K562 (cell line): Measurements from ENCODE around the gene TYMP. TPM values are rescaled to one million over a fixed set of nuclear protein-coding genes. Genes with fewer than 3 reads are reported as not detected.

Experiments
- ATF7 ChIP-seq: fragments of 450-650 bp; IDR thresholded peaks from 2 replicates; pipeline ENCODE4 v1.7.1; 2014; ENCODE audit warnings: mild to moderate bottlenecking, moderate library complexity
- CTBP1 ChIP-seq: fragments of 450-650 bp; IDR thresholded peaks from 2 replicates; pipeline ENCODE4 v1.6.1; 2016; ENCODE audit warnings: borderline replicate concordance
- ESRRA ChIP-seq: fragments of 450-650 bp; IDR thresholded peaks from 2 replicates; pipeline ENCODE4 v1.6.1; 2014; ENCODE audit warnings: low read depth, mild to moderate bottlenecking, moderate library complexity, borderline replicate concordance
- GABPA ChIP-seq: fragments of 200-800 bp; sonication (Bioruptor generic); conservative IDR thresholded peaks from 2 replicates; pipeline ENCODE4 v1.6.1; 2016; ENCODE audit warnings: low read depth, missing genetic modification characterization, missing compliant biosample characterization
- HDAC3 ChIP-seq: fragments of 450-650 bp; IDR thresholded peaks from 2 replicates; pipeline ENCODE4 v1.6.1; 2018; ENCODE audit warnings: borderline replicate concordance, mild to moderate bottlenecking, moderate library complexity; ENCODE audit not compliant: partially characterized antibody
- KHSRP ChIP-seq: fragments of 450-650 bp; IDR thresholded peaks from 2 replicates; pipeline ENCODE4 v1.6.1; 2017
- NONO ChIP-seq, 2 experiments: fragments of 200-400 bp in 1 of 2; fragments of 450-650 bp in 1 of 2; formaldehyde crosslinking in 1 of 2; IDR thresholded peaks; 2 replicates each; pipeline ENCODE4 v1.6.1; 2017; ENCODE audit warnings: low read depth in 2 of 2, mild to moderate bottlenecking in 2 of 2, moderate library complexity in 2 of 2, low read length in 1 of 2
- NR2C2 ChIP-seq, 2 experiments: fragments of 200-800 bp in 1 of 2; sonication (Bioruptor generic) in 1 of 2; sonication (generic) in 1 of 2; formaldehyde crosslinking in 1 of 2; IDR thresholded peaks; 2 replicates each; pipeline versions ENCODE4 v1.6.1 to v1.8.0; 2016 to 2022; ENCODE audit warnings: mild to moderate bottlenecking in 1 of 2, missing compliant biosample characterization in 1 of 2, missing genetic modification characterization in 1 of 2, missing genetic modification reagents in 1 of 2
- RBM17 ChIP-seq: fragments of 200-400 bp; formaldehyde crosslinking; IDR thresholded peaks from 2 replicates; pipeline ENCODE4 v1.6.1; 2017; ENCODE audit warnings: low read depth, mild to moderate bottlenecking, low read length, borderline replicate concordance
- SP1 ChIP-seq: sonication (generic); formaldehyde crosslinking; IDR thresholded peaks from 2 replicates; pipeline ENCODE4 v1.8.1; 2022; ENCODE audit warnings: mild to moderate bottlenecking, missing genetic modification reagents
- ZNF263 ChIP-seq: sonication (generic); formaldehyde crosslinking; IDR thresholded peaks from 2 replicates; pipeline ENCODE4 v1.8.0; 2022; ENCODE audit warnings: mild to moderate bottlenecking, missing genetic modification reagents, borderline replicate concordance
- ZNF431 ChIP-seq: sonication (generic); formaldehyde crosslinking; IDR thresholded peaks from 2 replicates; pipeline ENCODE4 v1.8.0; 2022; ENCODE audit warnings: mild to moderate bottlenecking, missing genetic modification reagents
- ZZZ3 ChIP-seq: fragments of 450-650 bp; IDR thresholded peaks from 2 replicates; pipeline ENCODE4 v1.6.1; 2016; ENCODE audit warnings: antibody characterized with exemption, mild to moderate bottlenecking, moderate library complexity
- polyA plus RNA-seq, 8 experiments: library from polyadenylated mRNA; depleted of rRNA in 4 of 8; stranded (reverse) in 5 of 8; unstranded in 3 of 8; fragments of >200 nt; fragmentation: Nextera tagmentation in 2 of 8; fragmentation: Illumina TruSeq in 1 of 8; extraction: Ambion mirVana in 2 of 8; extraction: Trizol in 1 of 8; gene quantifications; 2 replicates each; pipeline versions ENCODE4 v1.2.1 to v1.2.3, GENCODE V29; 2011 to 2014; ENCODE audit warnings: inconsistent platforms in 1 of 8, missing spikeins in 1 of 8
- total RNA-seq, 7 experiments: library from RNA; depleted of rRNA in 6 of 7; stranded (reverse); fragments of >200 nt in 6 of 7; fragmentation: Illumina TruSeq in 2 of 7; extraction: Trizol in 2 of 7; gene quantifications; 2 replicates each; pipeline versions ENCODE4 v1.2.1 to v1.2.3, GENCODE V29; 2011 to 2021; ENCODE audit warnings: low replicate concordance in 1 of 7
- TF ChIP-seq, protein P1 (sequence below): sonication (generic); formaldehyde crosslinking; IDR thresholded peaks from 2 replicates; pipeline ENCODE4 v1.8.0; 2022; ENCODE audit warnings: mild to moderate bottlenecking, low read depth, missing genetic modification reagents
- TF ChIP-seq, protein P2 (sequence below): fragments of 250-450 bp; sonication (Bioruptor Pico); IDR thresholded peaks from 2 replicates; pipeline ENCODE4 v1.4.0; 2020; ENCODE audit warnings: mild to moderate bottlenecking, moderate library complexity
- TF ChIP-seq, protein P3 (sequence below), 2 experiments: IDR thresholded peaks in 1 of 2; conservative IDR thresholded peaks in 1 of 2; 2 replicates each; pipeline ENCODE4 v1.6.1; 2016; ENCODE audit warnings: low read depth in 2 of 2, mild to moderate bottlenecking in 1 of 2, missing compliant biosample characterization in 1 of 2, missing genetic modification characterization in 1 of 2, moderate library complexity in 1 of 2
- TF ChIP-seq, protein P4 (sequence below): sonication (generic); formaldehyde crosslinking; IDR thresholded peaks from 2 replicates; pipeline ENCODE4 v1.8.1; 2023; ENCODE audit warnings: mild to moderate bottlenecking, missing genetic modification reagents

TYMP gene
- total and polyA plus RNA-seq, 9 of the 15 experiments (the other 6 are each of a cell fraction or from before 2014, with no cell fraction given) = 0.03 to 4.0 (median 2.4) TPM; not detected in 4

DNA sequence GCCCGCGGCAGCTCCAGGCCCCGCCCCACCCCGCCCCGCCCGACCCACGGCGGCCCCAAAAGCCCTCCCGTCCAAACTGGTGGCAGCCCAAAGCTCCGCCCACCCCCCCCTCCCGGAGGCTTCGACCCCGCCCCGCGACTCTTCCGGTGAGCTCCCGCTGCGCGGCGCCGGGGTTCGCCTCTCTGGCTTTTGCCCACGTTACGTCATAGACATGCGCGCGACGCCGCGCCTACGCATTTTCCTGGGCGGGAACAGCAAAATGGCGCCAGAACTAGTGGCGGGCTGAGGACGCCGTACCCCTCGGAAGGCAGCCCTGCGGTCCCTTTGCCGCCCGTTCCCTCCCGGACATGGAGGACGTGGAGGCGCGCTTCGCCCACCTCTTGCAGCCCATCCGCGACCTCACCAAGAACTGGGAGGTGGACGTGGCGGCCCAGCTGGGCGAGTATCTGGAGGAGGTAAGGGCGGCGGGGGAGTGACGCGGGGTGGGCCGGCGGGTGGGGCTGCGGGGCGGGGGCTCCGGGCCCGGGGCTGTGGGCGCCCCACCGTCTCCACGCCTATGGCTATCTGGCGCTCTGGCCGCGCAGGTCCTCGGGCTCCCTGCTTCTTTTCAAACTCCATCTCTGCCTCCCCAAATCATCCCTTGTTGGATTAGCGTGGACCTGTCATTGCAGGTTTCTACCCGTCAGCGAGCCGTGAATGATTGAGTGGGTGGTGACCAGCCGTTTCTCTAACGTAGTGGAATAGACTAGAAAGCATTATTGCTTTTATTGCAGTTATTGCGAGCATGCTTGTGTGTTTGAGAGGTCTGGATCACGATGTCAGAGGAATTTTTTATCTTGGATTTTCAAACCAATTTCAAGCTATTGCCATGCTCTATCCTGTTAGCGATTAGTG, 21.6 kb downstream of the TYMP start, which contains the start of gene NCAPH2 (continued):
- TF ChIP-seq RBM17 = no peak
- peak; percentile 94 for TF ChIP-seq ATF7
- peak; percentile 58; the same call in 1 of the 2 replicates for TF ChIP-seq KHSRP
- TF ChIP-seq NR2C2 (CRISPR knock-in tag; IDR thresholded peaks at IDR 0.05) = no peak
- peak; percentile 77; the same call in 1 of the 2 replicates for TF ChIP-seq NR2C2 (tag; IDR thresholded peaks at IDR 0.05)
- peak; percentile 89 for TF ChIP-seq GABPA (tag)
- TF ChIP-seq SP1 (CRISPR knock-in tag) = peak; percentile 64
- TF ChIP-seq, protein P1, sequence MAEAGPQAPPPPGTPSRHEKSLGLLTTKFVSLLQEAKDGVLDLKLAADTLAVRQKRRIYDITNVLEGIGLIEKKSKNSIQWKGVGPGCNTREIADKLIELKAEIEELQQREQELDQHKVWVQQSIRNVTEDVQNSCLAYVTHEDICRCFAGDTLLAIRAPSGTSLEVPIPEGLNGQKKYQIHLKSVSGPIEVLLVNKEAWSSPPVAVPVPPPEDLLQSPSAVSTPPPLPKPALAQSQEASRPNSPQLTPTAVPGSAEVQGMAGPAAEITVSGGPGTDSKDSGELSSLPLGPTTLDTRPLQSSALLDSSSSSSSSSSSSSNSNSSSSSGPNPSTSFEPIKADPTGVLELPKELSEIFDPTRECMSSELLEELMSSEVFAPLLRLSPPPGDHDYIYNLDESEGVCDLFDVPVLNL (CRISPR knock-in tag) = peak; percentile 83; the same call in 1 of the 2 replicates
- TF ChIP-seq, protein P2, sequence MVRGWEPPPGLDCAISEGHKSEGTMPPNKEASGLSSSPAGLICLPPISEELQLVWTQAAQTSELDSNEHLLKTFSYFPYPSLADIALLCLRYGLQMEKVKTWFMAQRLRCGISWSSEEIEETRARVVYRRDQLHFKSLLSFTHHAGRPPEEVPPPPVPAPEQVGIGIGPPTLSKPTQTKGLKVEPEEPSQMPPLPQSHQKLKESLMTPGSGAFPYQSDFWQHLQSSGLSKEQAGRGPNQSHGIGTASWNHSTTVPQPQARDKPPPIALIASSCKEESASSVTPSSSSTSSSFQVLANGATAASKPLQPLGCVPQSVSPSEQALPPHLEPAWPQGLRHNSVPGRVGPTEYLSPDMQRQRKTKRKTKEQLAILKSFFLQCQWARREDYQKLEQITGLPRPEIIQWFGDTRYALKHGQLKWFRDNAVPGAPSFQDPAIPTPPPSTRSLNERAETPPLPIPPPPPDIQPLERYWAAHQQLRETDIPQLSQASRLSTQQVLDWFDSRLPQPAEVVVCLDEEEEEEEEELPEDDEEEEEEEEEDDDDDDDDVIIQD (CRISPR knock-in tag) = no peak
- TF ChIP-seq CTBP1 = peak; percentile 36; the same call in 1 of the 2 replicates
- no peak for TF ChIP-seq ZNF431 (CRISPR knock-in tag)
- TF ChIP-seq HDAC3 = no peak
- TF ChIP-seq, protein P3, sequence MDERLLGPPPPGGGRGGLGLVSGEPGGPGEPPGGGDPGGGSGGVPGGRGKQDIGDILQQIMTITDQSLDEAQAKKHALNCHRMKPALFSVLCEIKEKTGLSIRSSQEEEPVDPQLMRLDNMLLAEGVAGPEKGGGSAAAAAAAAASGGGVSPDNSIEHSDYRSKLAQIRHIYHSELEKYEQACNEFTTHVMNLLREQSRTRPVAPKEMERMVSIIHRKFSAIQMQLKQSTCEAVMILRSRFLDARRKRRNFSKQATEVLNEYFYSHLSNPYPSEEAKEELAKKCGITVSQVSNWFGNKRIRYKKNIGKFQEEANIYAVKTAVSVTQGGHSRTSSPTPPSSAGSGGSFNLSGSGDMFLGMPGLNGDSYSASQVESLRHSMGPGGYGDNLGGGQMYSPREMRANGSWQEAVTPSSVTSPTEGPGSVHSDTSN (CRISPR knock-in tag; IDR thresholded peaks at IDR 0.05; ENCODE audit: low read depth) = no peak
- TF ChIP-seq, protein P3 (tag; conservative IDR thresholded peaks at IDR 0.05; ENCODE audit: low read depth) = peak; percentile 60
- no peak; the same call in 1 of the 2 replicates for TF ChIP-seq ZNF263 (CRISPR knock-in tag)
- TF ChIP-seq, protein P4, sequence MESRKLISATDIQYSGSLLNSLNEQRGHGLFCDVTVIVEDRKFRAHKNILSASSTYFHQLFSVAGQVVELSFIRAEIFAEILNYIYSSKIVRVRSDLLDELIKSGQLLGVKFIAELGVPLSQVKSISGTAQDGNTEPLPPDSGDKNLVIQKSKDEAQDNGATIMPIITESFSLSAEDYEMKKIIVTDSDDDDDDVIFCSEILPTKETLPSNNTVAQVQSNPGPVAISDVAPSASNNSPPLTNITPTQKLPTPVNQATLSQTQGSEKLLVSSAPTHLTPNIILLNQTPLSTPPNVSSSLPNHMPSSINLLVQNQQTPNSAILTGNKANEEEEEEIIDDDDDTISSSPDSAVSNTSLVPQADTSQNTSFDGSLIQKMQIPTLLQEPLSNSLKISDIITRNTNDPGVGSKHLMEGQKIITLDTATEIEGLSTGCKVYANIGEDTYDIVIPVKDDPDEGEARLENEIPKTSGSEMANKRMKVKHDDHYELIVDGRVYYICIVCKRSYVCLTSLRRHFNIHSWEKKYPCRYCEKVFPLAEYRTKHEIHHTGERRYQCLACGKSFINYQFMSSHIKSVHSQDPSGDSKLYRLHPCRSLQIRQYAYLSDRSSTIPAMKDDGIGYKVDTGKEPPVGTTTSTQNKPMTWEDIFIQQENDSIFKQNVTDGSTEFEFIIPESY (CRISPR knock-in tag) = no peak
- TF ChIP-seq ESRRA = peak; percentile 32; the same call in 1 of the 2 replicates
- no peak for TF ChIP-seq ZZZ3
- peak in 1 of 2 experiments; percentile 70; a peak in 1 of 4 replicates for TF ChIP-seq NONO (IDR thresholded peaks at IDR 0.05; ENCODE audit: low read depth in 2 of 2, low read length in 1 of 2)
